Uterine smooth muscle cell (primary cell): ENCODE data around the gene HNRNPA0. TPM values are rescaled to one million over a fixed set of nuclear protein-coding genes. Genes with fewer than 3 reads are reported as not detected.

Experiments used
- total RNA-seq: library from RNA; depleted of rRNA; stranded (reverse); fragments of >200 nt; gene quantifications from 2 replicates; pipeline ENCODE4 v1.2.3, GENCODE V29; 2014

HNRNPA0 gene
- 11.3 and 14.2 TPM in 2 replicates for total RNA-seq

GRCh38 chr5:137754188-137754960 is at the start of gene HNRNPA0:
Gene HNRNPA0, minus strand, starts transcription at chr5:137754363. Its CDS starts 297 bp downstream, at chr5:137754066.

GRCh38 chr5:137735555-137736284 is 18.4 kb downstream of the HNRNPA0 start, which contains the start of gene KLHL3:
Gene KLHL3, minus strand, starts transcription at chr5:137736089. Its CDS starts 443 bp downstream, at chr5:137735646.

Other genes starting within 250 kb of the HNRNPA0 start
- gene KLHL3, start 18.3 kb downstream of the HNRNPA0 start, total RNA-seq = 3.4 and 4.0 TPM in 2 replicates
- not detected in 2 replicates for gene MYOT, start 113.5 kb upstream of the HNRNPA0 start, total RNA-seq
- under 0.01 TPM in 1 of 2 replicates, not detected in the other for gene PKD2L2, start 135.1 kb upstream of the HNRNPA0 start, total RNA-seq